HPDE6-E6E7 (cell line): Measurements from ENCODE around the gene GGT6.

Experiments
- DNase-seq: peaks from one replicate; pipeline ENCODE4 v3.0.0; 2011; ENCODE audit warnings: missing footprints; ENCODE audit errors: extremely low spot score

Gene GGT6

DNA sequence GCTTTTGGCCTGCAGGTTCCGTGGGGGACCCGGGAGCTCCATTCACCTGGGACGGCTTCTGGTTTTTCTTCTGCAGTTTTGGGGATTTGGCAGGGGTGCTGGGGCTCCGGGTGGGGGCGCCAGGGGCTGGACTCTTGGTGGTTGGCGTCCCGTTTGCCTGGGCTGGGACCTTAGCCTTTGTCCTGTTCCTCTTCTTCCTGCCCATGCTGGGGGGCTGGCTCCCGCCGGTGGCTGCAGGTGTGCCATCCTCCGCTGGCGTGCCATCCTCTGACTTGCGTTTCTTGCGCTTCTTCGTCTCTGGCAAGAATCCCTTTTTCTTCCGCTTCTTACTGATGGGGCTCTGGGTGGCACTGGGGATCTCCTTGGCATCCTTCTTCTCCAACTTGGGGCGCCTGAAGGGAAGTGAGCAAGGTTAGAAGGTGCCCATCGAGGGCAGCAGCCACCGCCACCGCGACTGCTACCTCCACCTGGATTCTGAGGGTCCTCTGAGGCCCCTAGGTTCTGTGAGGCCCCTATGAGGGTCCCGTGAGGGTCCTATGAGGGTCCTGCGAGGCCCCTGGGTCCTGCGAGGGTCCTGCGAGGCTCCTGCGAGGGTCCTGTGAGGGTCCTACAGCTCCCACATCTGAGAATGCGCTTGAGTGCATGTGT lies 20.7 kb downstream of the GGT6 start:
- no peak for DNase-seq

DNA sequence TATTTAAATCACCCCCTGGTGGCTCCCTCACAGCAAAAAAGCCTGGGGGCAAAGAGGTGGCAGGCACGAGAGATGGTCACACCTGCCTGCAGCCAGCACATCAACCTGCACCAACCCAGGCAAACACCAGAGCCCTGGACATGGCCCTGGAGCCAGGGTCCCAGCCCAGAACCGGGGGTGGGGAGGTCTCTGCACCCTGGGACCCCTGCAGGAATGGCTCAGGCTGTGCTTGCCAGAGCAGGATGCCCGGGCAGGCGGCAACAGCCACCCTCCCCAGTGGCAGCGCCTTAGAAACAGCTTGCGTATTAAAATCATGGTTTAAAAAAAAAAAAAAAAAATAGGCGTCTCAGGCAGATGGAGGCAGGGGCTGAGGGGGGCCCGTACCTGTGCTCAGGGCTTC lies 21.4 kb downstream of the GGT6 start:
- DNase-seq = no peak

DNA sequence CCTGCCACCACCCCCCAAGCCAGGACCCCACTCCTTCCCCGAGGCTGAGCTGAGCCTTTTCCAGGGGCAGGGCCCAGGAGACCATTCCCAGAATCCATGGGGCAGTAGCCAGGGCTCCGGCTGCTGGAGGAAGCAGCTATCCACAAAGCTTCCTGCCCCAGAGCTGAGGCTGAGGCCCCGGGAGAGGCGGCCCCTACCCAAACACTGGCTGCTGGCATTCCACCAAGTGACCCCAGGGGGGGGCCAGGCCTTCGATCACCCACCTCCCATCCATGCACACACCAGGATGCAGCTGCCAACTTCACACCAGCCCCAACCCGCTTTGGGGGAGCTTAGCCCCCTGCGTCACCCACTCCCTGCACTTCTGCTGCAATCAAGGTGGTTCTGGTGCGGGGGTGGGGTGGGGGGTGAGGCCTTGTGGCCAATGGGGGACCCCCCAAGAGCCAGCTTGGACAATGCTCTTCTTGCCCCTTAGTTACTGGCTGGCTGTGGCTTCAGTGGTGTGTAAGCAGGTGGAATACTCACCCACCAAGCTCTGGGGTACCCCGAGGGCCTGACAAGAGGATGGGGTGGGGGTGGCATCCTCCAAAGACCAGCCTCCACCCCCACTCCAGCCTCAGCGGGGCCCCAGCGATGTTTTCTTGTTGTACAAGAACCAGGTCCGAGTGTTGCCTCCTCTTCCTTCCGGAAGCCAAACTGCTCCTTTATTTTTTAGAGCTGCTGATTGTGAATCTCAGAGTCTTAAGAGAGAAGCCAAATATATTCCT lies 22.0 kb downstream of the GGT6 start:
- DNase-seq = no peak

DNA sequence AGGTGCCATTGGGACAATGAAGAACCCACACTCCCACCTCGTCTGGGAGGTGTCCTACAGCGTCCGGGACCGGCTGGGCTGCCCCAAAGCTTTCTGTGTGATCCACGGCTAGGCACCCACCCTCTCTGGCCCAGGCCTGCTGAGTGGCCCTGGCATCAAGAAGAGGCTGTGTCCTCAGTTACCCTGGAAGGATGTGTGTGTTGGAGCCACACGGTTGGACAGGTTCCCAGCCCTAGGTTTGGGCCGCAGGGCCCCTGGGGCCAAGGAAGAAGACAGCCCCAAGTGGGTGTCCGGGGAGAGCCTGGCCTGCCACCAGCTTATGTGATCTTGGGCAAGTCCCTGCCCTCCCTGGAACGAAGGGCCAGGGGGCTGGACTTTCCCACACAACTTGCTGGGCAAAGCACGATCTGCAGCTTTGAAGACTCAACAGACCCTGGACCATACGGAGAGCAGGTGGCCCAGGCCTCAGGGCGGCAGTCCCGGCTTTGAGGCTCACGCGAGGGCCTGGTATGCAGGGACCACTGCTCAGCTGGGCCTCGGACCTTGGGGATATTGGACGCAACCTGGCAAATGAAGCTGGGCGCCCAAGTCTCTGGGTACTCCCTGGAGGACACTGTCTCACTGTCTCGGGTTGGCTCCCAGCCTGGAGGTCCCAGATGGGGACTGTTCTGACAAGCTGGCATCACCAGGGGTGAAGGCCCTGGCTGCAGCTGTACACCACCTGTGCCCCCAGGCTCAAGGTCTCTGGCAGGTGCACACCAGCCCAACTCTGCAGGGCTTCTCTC lies 22.7 kb downstream of the GGT6 start:
- DNase-seq = no peak

DNA sequence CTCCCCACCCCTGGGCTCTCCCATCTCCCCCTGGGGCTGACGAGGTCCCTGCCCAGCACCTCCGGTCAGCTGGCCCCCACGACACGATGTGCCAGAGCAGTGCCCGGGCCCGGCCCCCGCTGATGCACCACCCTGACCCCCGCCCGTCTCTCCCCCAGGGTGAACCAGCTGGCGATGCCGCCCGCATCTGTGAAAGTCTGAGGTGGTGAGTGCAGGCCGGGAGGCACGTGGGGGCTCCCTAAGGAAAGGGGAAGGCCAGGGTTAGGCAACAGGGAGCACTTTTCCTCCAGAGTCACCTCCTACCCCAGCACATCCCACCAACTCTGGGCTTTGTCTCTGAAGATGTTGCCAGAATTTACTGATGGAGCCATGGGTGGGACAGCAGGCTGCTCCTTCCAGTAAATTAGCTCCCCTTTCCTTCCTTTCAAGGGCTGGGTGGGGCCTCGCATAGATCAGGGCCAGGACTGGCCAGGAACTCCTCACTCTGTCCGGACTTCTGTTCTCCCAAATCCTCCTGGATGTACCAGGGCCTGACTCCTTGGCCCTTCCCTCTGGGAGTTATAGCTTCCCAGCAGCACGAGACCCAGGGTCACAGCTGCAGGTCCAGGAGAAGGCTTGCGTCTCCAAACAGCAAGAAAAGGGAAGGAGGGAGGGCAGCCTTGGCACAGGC lies 23.5 kb downstream of the GGT6 start:
- DNase-seq = no peak

DNA sequence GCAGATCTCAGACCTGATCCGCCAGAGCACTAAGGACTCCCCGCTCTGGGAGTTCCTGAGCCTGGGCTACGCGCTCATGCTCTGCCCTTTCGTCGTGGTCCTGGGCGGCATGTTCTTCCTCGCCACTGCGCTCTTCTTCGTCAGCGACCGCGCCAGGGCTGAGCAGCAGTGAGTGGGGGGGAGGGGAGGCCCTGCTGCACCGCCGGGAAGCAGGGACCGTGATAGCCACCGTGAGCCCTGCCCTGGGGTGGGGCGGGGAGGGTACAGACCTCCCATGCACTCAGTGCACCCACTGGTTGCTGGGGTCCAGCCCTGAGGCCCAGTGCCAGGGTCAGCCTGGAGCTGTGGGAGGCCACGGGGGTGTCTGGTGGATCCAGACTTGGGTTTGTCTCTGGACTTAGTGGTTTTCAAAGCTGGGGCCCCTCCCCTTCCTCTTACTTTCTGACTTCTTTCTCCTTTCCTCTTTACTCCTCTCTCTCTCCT lies 24.1 kb downstream of the GGT6 start:
- no peak for DNase-seq

DNA sequence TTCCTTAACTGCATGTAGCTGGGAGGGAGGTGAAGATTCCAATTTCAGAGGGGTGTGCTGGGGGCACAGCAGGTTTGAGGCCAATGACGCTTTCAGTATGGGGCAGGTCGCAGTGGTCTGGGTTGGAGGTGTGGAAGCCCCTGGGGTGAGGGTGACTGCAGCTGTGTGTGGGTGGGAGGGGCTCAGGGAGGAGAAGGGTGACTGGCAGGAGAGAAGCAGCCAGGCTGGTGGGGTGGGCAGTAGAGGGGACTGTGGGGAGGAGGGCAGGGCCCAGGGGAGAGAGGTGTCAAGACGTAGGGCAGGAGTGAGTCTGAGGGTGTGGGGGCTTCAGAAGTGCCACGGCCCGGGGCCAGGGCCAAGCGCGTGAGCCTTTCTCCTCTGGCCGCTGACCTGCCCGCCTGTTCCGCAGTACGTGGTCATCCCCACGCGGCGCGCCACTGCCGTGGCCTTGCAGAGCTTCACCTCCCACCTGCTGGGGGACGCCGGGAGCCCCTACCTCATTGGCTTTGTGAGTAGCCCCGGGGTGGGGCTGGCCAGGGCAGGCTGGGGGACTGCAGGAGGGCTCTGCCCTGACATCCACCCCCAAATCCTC lies 24.6 kb downstream of the GGT6 start:
- DNase-seq = no peak

DNA sequence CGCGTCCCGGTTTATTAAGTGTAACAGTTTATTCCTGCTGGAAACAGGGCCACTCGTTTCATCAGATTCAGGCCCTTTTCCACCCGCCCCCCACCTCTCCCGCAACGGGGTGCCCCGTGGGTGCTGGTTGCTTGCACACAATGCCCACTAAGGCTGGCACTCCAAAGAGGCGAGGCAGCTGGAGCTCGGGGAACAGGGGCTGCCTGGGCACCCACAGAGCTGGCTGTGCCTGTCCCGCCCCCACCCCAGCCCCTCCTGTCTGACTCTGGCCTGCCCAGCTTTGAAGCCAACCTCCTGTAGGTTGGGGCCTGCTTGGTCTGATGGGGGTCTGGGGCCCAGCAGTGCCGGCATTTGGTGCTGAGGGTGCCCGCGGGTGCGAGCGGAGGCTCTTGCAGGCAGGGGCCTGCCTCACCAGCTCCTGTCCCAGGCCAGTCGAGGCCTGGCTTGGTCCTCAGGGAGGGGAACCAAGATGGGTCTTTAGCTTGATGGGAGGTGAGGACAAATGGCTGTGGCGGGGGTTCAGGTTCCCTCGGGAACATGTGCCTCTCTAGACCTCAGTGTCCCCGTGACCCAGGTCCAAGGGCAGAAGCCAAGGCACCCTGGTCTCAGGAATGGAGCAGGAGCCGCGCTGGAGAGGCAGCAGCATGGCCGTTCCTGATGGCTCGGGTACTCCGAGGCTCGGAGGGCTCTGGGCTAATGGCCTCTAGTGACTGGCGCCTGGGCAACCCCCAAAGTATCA lies 25.3 kb downstream of the GGT6 start:
- no peak for DNase-seq

DNA sequence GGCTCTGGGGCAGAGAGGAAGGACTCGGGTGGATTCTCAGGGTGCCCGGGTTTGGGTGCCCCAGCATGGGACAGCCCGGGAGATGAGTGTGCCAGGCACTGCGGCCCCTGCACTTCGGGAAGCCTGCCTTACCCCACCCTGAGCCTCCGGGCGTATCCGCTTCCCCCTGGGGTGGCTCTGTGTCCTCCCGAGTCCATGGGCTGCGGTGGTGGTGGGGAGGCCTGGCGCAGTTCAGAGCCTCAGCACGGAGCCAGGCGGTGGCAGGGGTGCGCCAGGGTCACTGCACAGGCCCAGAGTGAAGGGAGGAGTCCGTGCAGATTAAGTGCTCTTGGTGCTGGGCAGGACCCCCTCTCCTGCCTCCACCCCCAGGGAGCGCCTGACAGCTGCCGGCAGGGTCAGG lies 25.9 kb downstream of the GGT6 start:
- DNase-seq = no peak

DNA sequence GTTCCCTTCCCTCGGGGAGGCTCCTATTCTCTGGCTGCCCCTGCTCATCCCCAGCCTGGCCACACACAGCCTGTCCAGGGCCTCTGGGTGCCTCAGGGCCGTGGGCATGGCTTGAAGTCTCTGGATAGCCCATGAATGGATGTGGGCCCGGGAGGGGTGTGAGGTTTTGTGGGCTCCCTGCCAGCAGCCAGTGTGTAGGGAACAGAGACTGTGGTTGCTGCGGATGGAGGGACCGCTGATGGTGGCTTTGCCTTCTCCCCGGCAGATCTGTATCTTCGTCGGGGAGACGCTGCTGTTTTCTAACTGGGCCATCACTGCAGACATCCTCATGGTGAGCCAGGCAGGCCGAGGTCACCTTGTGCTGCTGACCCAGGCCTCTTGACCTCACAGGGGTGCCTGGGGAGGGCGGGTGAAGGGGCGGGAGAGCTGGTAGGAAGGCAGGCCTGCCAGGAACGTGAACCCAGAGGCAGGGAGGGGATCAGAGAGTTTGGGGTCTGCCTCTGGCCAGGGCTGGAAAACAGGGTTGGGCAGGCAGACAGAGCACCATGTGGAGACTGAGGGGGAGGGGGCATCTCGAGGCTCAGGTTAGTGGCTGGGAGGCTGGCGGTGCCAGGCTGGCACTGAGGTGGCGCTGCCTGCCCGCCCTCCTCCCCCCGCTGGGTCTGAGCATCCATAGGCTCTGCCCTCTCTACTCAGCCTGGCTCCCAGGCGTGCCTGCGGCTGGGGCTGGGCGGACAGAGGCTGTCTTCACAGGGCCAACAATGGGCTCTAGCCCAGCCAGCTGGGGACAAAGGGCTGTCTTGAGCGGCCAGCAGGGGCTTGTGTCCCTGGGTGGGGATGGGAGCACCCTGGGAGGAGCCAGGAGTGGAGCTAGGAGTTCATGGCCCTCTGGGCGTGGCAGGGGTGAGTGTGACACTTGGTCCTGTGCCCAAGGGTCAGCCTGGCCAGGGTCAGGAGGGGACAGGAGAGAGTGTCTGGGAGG lies 26.6 kb downstream of the GGT6 start:
- DNase-seq = no peak

DNA sequence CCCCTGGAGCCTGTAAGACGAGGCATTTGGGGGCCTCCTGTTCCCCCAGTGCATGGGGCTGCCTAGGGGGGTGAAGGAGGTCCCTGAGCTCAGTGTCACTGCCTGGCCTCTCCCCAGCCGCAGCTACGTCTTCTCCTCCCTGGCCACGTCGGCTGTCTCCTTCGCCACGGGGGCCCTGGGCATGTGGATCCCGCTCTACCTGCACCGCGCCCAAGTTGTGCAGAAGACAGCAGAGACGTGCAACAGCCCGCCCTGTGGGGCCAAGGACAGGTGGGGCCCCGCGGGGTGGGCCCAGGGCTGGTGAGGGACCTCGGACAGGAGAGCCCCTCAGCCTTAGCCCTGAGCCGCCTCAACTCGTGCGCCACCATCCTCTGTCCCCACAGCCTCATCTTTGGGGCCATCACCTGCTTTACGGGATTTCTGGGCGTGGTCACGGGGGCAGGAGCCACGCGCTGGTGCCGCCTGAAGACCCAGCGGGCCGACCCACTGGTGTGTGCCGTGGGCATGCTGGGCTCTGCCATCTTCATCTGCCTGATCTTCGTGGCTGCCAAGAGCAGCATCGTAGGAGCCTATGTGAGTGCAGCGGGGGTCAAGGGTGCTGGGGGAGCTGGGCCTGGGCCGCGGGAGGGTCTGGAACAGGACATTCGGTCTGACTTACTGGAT lies 27.4 kb downstream of the GGT6 start:
- no peak for DNase-seq

DNA sequence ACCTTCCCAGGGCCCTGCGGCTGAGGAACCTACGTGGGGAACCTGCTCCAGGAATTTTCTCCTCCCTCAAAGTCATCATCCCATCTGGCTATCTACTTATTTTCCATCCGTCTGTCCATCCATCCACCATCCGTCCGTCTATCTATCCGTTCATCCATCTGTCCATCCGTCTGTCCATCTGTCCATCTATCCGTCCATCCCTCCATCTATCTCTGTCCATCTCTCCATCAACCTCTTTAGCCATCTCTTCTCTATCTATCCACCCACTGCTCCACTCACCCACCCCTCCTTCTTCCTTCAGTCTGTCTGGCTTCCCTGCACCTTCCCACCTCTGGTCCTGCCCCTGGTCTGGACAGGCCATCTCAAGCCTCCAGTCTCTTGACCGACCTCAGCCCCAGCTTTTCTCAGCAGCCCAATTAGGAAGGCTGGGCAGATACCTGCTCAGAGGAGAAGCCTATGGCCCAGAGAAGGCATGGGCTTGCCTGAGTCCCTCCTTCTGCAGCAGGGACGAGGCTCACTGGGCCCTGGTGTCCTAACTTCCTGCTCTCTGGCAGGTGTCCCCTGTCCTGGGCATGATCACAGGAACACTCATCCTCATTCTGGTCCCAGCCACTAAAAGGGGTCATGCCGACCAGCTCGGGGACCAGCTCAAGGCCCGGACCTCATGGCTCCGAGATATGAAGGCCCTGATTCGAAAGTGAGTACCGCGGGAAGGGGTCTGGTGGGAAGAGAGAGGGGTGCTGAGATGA lies 28.2 kb downstream of the GGT6 start:
- DNase-seq = no peak

DNA sequence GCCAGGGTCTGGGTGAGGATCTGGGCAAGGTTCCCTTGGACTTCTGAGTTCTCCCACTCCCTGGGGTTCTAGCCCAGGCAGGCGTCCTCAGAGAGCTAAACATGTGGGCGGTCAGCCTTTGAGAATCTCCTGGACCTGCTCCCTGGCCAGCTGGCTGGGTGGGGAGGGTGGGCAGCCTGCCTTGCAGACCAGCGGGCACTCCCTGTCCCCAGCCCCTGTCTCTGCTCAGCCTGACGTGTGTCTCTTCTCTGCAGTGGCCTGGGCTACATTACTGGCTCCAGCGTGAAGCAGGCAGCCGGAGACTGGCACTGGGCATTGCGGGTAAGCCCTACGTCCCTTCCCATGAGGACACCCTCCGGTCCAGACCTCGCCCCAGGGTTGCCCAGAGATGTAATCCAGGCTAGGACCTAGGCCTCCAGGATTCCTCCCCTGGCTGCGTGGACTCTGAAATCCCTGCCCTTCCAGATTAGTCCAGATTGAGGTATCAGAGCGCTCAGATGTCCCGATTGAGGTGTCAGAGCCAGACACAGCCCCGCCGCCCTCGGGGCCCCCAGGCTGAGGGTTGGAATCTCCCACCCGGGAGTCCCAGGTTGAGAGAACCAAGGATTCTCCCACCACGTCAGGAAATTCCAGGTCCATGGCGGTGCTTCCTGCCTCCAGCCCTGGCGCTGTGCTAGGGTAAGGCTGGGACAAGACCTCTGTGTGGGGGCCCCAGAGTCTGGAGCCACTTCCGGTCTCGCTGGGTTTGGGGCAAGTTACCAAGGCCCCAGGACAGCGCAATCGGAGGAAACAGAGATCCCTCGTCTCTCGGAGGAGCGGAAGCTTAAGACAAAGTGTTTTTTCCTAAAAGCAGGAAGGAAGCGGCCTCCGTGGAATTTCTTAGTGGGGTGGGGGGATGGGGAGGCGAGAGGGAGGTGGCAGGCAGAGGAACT lies 29.3 kb downstream of the GGT6 start:
- DNase-seq = no peak

DNA sequence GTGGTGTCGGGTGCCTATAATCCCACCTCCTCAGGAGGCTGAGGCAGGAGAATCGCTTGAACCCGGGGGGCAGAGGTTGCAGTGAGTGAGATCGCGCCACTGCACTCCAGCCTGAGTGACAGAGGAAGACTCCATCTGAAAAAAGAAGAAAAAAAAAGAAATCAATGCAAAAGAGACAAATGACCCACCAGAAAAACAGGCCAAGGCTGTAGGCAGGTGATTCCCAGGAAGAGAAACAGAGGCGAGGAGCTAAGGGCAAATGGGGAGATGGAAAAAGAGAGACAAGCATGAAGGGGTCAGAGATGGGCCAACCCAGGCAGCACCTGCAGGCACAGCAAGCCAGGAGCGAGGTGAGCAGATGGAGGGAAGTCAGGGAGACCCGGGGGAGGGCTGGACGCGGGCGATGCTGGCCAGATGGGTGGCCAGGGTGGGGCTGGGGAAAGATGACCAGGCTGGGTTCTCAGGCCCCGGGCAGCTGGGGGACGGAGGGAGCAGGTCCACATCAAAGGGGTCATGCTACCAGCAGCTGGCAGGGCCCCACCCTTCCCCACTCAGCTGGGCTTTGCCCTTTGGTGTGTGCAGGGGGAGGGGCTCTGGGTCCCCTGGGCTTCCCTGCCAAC lies 30.7 kb downstream of the GGT6 start:
- DNase-seq = no peak

DNA sequence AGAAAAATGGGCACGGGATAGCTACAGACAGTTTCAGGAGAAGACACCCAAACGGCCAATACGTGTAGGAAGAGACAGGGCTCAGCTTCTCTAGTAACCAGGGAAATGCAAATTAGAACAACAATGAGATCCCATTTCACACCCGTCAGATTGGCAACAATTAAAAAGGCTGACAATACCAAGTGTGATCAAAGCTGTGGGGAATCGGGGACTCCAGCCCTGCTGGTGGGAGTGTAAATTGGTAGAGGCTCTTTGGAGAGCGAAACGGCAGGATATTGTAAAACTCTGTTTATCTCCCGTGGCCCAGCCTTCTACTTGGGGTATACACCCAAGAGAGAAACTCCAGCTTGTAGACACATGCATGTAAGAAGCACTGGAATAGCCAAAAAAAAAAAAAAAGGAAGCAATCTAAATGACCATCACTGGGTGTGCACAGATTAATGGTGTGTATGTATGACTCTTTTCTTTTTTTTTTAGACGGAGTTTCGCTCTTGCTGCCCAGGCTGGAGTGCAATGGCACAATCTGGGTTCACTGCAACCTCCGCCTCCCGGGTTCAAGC lies 32.7 kb downstream of the GGT6 start:
- DNase-seq = no peak

DNA sequence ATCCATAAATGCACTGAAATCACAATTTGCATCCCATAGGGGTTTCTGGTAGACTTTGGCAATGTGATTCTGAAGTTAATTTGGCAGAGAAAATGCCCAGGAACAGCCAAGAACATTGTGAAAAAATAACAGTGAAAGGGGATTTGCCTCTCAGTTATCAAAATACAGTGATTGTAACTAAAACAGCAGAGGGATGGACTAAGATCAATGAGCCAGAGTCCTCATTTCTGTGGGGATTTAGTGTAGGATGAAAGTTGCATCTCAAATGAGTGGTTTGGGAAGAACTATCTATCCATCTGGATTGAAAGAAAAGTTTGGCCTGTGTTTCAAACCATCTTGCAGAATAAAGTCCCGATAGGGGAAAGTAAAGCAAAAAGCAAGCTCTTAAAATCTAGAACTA lies 33.2 kb downstream of the GGT6 start:
- DNase-seq = no peak
